HG03103 (cell line): Measurements from ENCODE around the gene ANKRD30B.
"Not testable (repeated sequence)": the region's sequence is repeated elsewhere in the genome, so short reads cannot be mapped to it uniquely, and the experiment has no call there.

Source experiments
- ATAC-seq: cut with Tn5 transposase; IDR thresholded peaks from one replicate; pipeline ENCODE4 v1.9.1; 2021; ENCODE audit warnings: low read depth; ENCODE audit not compliant: unreplicated experiment

ANKRD30B gene

DNA sequence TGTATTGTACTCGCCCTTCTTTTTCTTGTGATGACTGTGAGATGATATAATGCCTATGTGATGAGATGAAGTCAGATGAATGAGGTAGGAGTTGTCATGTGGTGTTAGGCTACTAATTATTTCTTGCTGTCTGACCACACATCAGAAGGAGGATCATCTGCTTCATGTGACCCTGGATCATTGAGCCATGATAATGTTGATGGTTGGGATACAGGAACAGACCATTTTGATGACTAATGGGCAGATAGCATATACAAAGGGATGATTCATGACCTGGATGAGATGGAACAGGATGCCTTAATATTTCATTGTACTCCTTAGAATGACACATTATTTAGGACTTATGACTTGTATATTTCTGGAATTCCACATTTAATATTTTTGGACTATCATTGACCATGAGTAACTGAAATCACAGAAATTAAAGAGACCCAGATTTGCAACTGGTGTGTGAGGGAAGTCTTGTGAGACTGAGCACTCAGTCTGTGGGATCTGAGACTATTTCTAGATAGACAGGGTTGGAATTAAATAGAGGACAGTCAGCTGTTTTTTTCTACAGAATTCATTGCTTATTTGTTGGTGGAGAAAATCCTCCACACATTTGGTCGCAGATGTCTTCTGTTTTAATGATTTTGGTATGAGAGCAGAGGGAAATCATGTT is 79.1 kb downstream of the ANKRD30B start:
- ATAC-seq = not testable (repeated sequence)

- ATAC-seq = not testable (repeated sequence)
These were observed 93.6 kb downstream of the ANKRD30B start for GRCh38 chr18:14841607-14842006.

- ATAC-seq = not testable (repeated sequence)
These were observed 103.6 kb downstream of the ANKRD30B start for GRCh38 chr18:14851533-14851932.

- not testable (repeated sequence) for ATAC-seq
These were observed 107.7 kb downstream of the ANKRD30B start for GRCh38 chr18:14855634-14856033.

- not testable (repeated sequence) for ATAC-seq
These were observed 108.3 kb downstream of the ANKRD30B start for GRCh38 chr18:14856256-14856655.

DNA sequence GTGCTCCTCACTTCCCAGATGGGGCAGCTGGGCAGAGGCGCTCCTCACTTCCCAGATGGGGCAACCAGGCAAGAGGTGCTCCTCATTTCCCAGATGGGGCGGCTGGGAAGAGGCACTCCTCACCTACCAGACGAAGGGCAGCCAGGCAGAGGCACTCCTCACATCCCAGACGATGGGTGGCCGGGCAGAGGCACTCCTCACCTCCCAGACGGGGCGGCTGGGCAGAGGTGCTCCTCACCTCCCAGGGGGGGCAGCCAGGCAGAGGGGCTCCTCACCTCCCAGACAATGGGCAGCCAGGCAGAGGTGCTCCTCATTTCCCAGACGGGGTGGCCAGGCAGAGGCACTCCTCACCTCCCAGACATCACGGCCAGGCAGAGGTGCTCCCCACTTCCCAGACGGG is 110.5 kb downstream of the ANKRD30B start:
- ATAC-seq = not testable (repeated sequence)

DNA sequence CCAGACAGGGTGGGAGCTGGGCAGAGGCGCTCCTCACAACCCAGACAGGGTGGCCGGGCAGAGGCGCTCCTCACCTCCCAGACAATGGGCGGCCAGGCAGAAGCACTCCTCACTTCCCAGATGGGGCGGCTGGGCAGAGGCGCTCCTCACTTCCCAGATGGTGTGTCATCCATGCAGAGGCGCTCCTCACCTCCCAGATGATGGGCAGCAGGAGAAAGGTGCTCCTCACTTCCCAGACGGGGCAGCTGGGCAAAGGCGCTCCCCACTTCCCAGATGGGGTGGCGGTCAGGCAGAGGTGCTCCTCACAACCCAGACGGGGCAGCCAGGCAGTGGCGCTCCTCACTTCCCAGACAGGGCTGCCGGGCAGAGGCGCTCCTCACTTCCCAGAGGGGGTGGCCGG is 112.0 kb downstream of the ANKRD30B start:
- not testable (repeated sequence) for ATAC-seq

- not testable (repeated sequence) for ATAC-seq
These were observed 118.5 kb downstream of the ANKRD30B start for GRCh38 chr18:14866426-14866825.

- ATAC-seq = not testable (repeated sequence)
These were observed 120.0 kb downstream of the ANKRD30B start for GRCh38 chr18:14867988-14868387.

- ATAC-seq = not testable (repeated sequence)
These were observed 120.9 kb downstream of the ANKRD30B start for GRCh38 chr18:14868825-14869224.

DNA sequence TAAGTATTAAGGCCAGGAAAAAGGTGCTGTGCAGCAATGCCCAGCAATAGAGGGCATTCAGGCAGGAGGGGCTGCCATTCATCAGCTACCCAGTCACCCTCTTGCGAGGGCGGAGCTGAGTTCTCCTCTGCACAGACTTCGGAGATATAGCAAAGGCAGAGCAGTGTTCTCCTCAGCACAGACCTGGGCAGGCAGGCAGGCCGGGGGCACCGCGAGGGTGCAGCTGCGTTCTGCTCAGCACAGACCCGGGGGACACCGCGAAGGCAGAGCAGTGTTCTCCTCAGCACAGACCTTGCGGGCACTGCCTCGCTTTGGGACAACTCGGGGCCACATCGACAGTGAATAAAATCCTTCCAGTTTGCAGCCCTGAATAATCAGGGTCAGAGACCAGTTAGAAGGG is 130.9 kb downstream of the ANKRD30B start:
- ATAC-seq = not testable (repeated sequence)

GRCh38 chr18:14900435-14900834 is 152.5 kb downstream of the ANKRD30B start:
- ATAC-seq = no peak
